HUES48 (cell line): ENCODE measurements around the gene CTNND2.

Experiments used
- H3K27ac ChIP-seq: one replicate; pipeline ENCODE4 v1.7.0; 2013; ENCODE audit warnings: low read depth, low read length, inconsistent platforms
- H3K27me3 ChIP-seq: 2 replicates; pipeline ENCODE4 v1.6.1; 2013; ENCODE audit warnings: mild to moderate bottlenecking, low read length; ENCODE audit not compliant: control insufficient read depth, insufficient read depth
- H3K36me3 ChIP-seq: 2 replicates; pipeline ENCODE4 v1.6.1; 2013; ENCODE audit warnings: low read length; ENCODE audit not compliant: control insufficient read depth, insufficient read depth
- H3K4me1 ChIP-seq: 2 replicates; pipeline ENCODE4 v1.6.1; 2013; ENCODE audit warnings: mild to moderate bottlenecking, low read length; ENCODE audit not compliant: control insufficient read depth, insufficient read depth
- H3K4me3 ChIP-seq: 2 replicates; pipeline ENCODE4 v1.5.1; 2013; ENCODE audit warnings: mild to moderate bottlenecking, low read depth, low read length
- H3K9ac ChIP-seq: 2 replicates; pipeline ENCODE4 v1.6.1; 2013; ENCODE audit warnings: mild to moderate bottlenecking, low read depth, low read length, moderate library complexity
- H3K9me3 ChIP-seq: 2 replicates; pipeline ENCODE4 v1.6.1; 2013; ENCODE audit warnings: low read length; ENCODE audit not compliant: control insufficient read depth, insufficient read depth

CTNND2 gene

DNA sequence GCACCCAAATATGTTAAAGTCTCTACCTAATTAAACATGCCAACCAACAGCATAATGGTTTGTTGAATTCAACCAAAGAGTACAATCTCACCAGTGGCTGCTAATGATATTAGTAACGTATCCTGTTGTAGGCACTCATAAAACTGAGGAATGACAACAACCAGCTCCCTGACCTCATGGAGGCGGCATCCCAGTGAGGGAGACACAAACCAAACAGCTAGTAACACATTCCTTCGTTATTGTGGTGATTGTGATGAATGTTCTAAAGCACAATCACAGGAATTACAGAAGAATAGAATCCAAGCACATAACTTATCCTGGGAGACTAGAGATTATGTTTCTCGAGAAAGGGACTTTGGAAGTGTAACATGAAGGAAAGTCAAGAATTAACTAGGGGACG is 224.6 kb downstream of the CTNND2 start:
- H3K9ac ChIP-seq = no peak overlapping the region
- no peak overlapping the region for H3K27ac ChIP-seq
- H3K4me3 ChIP-seq = no peak overlapping the region
- H3K27me3 ChIP-seq = no peaks in the 10 kb centered on the region
- no peaks in the 10 kb centered on the region for H3K9me3 ChIP-seq
- peaks cover 8% of the 10 kb centered on the region for H3K4me1 ChIP-seq
- no peaks in the 10 kb centered on the region for H3K36me3 ChIP-seq

DNA sequence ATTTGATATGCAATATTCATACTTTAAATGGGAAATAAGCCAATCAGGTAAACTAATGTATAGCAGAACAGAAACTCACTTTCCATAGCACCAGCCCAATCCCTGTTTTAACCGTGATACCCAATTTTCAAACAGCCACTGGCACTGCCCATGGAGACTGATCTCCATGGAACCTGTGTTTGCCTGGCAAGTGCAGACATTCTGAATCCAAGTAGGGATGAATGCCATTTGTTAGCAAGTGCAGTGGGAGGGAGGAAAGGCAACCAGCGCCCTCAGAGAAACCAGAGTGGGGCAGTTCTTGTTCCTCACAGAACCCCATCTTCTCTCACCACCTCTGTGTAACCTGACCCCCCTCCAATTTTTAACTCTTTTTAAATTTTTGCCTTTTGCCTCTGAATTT is 229.1 kb downstream of the CTNND2 start:
- Histone ChIP-seq H3K36me3 (no peaks in the 10 kb centered on the region), H3K9me3 (no peaks in the 10 kb centered on the region), H3K4me1 (peaks cover 14% of the 10 kb centered on the region), H3K4me3 (no peak overlapping the region), H3K9ac (no peak overlapping the region), H3K27me3 (no peaks in the 10 kb centered on the region), H3K27ac (no peak overlapping the region)

DNA sequence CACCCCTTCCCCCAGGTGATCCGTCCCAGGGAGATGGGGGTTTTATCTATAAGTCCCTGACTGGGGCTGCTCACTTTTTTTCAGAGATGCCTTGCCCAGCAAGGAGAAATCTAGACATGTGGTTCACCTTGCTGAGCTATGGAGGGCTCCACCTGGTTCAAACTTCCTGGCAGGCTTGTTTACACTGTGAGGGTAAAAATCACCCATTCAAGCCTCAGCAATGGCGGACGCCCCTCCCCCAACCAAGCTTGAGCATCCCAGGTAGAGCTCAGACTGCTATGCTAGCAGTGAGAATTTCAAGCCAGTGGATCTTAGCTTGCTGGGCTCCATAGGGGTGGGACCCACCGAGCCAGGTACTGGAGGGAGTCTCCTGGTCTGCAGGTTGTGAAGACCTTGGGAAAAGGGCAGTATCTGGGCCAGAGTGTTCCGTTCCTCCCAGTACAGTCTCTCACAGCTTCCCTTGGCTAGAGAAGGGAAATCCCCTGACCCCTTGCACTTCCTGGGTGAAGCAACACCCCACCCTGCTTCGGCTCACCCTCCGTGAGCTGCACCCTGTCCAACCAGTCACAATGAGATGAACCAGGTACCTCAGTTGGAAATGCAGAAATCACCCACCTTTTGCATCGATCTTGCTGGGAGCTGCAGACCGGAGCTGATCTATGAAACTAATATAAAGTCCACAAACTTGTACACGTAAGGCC is 231.7 kb downstream of the CTNND2 start:
- Histone ChIP-seq H3K9me3 (no peaks in the 10 kb centered on the region; the same call in 1 of the 2 replicates), H3K9ac (no peak overlapping the region), H3K4me3 (no peak overlapping the region), H3K4me1 (peaks cover 6% of the 10 kb centered on the region; the same call in 1 of the 2 replicates), H3K36me3 (no peaks in the 10 kb centered on the region), H3K27ac (no peak overlapping the region), H3K27me3 (no peaks in the 10 kb centered on the region)

DNA sequence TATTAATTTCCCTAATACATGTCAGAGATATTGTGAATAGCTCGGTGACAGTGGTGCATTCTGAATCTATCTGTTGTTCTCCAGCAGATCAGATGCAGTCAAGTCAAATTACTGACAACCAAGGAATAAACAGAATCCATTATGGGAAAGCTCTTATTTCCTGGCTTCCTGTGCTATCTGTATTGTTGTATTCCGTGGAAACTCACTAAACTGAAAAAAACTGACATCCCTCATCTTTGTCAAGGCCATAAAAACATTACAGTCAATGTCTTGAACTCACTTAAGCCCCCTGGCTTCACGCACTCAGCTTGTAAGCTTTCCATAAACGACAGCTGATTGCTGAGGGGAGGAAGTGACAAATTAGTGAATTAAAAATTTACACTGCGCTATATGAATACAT is 245.9 kb downstream of the CTNND2 start:
- Histone ChIP-seq H3K9ac (no peak overlapping the region), H3K36me3 (no peaks in the 10 kb centered on the region), H3K4me3 (no peak overlapping the region), H3K27ac (no peak overlapping the region), H3K4me1 (no peaks in the 10 kb centered on the region), H3K27me3 (no peaks in the 10 kb centered on the region), H3K9me3 (no peaks in the 10 kb centered on the region)

DNA sequence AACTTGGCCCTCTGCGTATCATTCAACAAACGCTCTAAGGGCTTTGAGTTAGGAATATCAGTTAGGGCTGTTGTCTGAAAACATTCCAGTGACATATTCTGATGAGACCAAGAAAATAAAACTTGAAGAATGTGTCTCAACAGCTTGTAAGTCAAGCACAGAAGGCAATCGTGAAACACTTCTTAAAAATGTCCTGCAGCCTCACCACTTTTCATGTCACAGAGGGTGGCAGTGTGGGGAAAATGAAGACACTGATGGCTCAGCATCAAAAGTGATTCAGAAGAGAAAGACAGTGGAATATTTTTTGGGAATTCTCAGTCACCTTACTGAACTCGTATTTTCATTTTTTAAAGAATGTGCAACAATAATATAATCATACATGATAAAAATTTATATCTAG is 247.3 kb downstream of the CTNND2 start:
- H3K4me3 ChIP-seq = no peak overlapping the region
- no peaks in the 10 kb centered on the region for H3K27me3 ChIP-seq
- no peak overlapping the region for H3K27ac ChIP-seq

DNA sequence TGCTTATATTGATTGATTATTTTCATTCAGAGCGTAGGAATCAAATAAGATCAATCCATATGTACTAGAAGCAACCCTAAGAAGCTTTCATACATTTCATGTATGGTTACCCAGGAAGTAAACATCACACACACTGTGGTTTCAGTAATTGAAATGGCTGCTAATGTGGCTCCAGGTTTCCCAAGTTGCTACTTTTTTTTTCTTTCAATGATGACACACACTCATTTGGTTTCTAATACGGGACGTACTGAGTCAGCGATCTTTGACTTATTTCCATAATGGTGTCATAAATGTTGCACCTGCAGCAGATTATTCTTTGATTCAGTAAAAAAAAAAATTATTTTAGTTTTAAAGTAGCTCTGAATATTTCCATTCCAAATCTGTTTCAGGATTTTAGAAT is 248.6 kb downstream of the CTNND2 start:
- Histone ChIP-seq H3K27ac (no peak overlapping the region), H3K27me3 (no peaks in the 10 kb centered on the region), H3K4me3 (no peak overlapping the region), H3K9me3 (peaks cover 5% of the 10 kb centered on the region; the same call in 1 of the 2 replicates), H3K36me3 (no peaks in the 10 kb centered on the region), H3K4me1 (peaks cover 5% of the 10 kb centered on the region), H3K9ac (no peak overlapping the region)

More for the DNA sequence above, 247.3 kb downstream of the CTNND2 start:
- H3K9ac ChIP-seq = no peak overlapping the region
- no peaks in the 10 kb centered on the region for H3K9me3 ChIP-seq
- no peaks in the 10 kb centered on the region for H3K36me3 ChIP-seq
- H3K4me1 ChIP-seq = no peaks in the 10 kb centered on the region

DNA sequence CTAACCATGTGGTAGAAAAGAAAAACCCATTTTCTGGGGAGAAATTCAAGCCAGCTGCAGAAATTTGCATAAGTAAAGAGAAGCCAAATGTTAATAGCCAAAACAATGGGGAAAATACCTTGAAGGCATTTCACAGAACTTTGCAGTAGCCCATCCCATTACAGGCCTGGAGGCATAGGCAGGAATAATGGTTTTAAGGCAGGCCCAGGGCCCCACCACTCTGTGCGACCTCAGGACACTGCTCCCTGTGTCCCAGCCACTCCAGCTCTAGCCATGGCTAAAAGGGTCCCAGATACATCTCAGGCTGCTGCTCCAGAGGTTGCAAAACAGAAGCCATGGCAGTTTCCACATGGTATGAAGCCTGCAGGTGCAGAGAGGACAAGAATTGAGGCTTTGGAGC is 253.3 kb downstream of the CTNND2 start:
- Histone ChIP-seq H3K4me1 (peaks cover 8% of the 10 kb centered on the region), H3K9me3 (peaks cover 5% of the 10 kb centered on the region; the same call in 1 of the 2 replicates), H3K36me3 (no peaks in the 10 kb centered on the region), H3K27me3 (no peaks in the 10 kb centered on the region), H3K4me3 (peak overlapping the region; percentile 3; the same call in 1 of the 2 replicates), H3K9ac (no peak overlapping the region), H3K27ac (peak overlapping the region; percentile 58)

DNA sequence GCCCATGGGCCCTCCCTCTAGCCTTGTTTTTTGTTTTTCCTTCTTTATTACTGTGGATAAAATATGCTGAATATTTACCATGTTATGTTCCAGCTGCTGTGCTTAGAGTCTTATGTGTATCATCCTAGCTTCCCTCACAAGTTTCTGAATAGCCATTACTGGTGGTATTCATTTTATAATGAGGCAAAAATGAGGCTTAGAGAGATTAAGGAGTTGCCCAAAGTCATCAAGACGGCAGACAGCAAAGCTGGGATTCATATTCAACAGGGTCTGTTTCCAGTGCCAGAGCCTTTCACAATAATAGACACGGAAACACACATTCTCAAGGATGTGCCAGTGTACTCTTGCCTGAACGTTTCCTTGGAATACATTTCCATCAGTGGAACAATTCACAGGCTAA is 258.1 kb downstream of the CTNND2 start:
- Histone ChIP-seq H3K36me3 (no peaks in the 10 kb centered on the region), H3K4me3 (no peak overlapping the region), H3K9me3 (peaks cover 2% of the 10 kb centered on the region; the same call in 1 of the 2 replicates), H3K27ac (no peak overlapping the region), H3K4me1 (peaks cover 5% of the 10 kb centered on the region), H3K9ac (no peak overlapping the region), H3K27me3 (no peaks in the 10 kb centered on the region)

DNA sequence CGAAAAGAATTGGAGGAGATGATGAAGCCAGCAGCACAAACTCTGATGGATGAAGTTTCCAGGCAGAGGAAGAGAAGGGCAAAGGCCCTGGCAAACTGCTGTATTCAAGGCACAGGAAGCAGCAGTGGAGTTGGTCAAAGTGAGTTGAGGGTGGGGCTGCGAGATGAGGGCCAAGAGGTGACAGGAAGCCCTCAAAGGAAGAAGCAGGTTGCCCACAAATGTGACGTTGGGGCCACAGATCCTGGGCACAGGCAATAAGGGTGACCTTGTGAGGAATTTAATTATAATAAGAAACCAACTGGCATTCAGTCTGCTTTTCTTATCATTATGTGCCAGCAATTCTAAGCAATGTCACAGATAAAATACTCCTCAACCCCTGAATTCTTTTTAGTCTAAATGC is 261.8 kb downstream of the CTNND2 start:
- no peaks in the 10 kb centered on the region for H3K4me1 ChIP-seq
- H3K27ac ChIP-seq = no peak overlapping the region
- H3K4me3 ChIP-seq = no peak overlapping the region
- H3K9me3 ChIP-seq = no peaks in the 10 kb centered on the region
- H3K27me3 ChIP-seq = no peaks in the 10 kb centered on the region
- no peak overlapping the region for H3K9ac ChIP-seq
- no peaks in the 10 kb centered on the region for H3K36me3 ChIP-seq

DNA sequence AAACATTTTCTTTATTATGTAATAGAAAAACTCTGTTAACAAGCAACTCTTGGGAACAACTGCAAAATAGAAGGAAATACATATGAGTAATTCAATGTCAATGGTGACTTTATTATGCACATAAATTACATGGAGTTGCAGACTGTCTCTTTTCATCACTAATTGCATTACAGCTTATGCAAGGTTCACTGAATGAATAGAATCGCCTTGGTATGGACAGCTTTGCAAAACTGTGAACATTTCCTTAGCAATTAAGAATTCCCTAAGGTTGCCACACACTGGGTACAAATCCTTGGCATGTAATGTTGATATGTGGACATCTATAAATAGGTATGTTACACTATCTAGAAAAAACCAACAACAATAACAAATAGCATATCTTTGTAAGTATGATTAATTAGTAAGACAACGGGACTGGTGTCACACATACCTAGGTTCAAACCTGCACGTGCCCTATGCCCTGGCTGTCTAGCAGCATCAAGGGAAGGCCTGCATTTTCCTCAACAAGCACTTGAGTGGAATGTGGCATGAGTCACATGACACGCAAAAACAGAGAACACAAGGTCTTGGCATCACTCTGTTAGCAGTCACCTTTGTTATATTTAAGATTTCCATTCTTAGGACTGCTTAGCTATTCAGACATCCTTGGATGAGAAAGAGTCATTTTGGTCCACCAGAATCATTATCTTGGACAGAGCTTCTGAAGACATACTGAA is 263.9 kb downstream of the CTNND2 start:
- no peak overlapping the region for H3K27ac ChIP-seq
- no peaks in the 10 kb centered on the region for H3K4me1 ChIP-seq
- H3K27me3 ChIP-seq = no peaks in the 10 kb centered on the region
- H3K36me3 ChIP-seq = no peaks in the 10 kb centered on the region
- H3K9me3 ChIP-seq = no peaks in the 10 kb centered on the region
- H3K4me3 ChIP-seq = no peak overlapping the region
- H3K9ac ChIP-seq = no peak overlapping the region

DNA sequence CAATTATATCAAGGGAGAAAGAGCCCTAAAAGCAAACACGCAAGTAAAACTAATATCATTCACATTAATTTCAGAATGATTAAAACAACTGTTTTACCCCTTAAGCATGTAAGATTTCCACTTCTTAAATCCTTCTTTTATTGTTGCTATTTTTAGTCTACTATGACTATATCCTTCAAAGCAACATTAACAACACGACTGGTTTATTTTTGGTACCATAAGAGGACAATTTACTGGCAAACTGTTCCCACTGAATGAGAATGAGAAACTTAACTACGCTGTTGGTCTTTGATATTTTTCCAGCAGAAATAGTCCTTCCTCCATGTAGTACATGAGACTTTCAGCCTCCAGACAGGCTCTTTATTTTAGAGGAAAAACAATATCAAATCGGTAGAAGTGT is 281.5 kb downstream of the CTNND2 start:
- no peaks in the 10 kb centered on the region for H3K36me3 ChIP-seq
- H3K4me3 ChIP-seq = no peak overlapping the region
- no peaks in the 10 kb centered on the region for H3K9me3 ChIP-seq
- H3K4me1 ChIP-seq = peaks cover 4% of the 10 kb centered on the region; the same call in 1 of the 2 replicates
- H3K27me3 ChIP-seq = no peaks in the 10 kb centered on the region
- H3K9ac ChIP-seq = no peak overlapping the region
- H3K27ac ChIP-seq = no peak overlapping the region
